K562 (cell line): Measurements from ENCODE around the gene SIRT3. TPM values are rescaled to one million over a fixed set of nuclear protein-coding genes. Genes with fewer than 3 reads are reported as not detected.
A peak's percentile ranks its signal among the peaks of the same experiment; 100 is the strongest.

ENCODE experiments used
- ADNP ChIP-seq: fragments of 200-800 bp; sonication (Bioruptor generic); IDR thresholded peaks from 2 replicates; pipeline ENCODE4 v1.6.1; 2016; ENCODE audit warnings: missing genetic modification characterization, missing compliant biosample characterization
- BACH1 ChIP-seq: fragments of 200-800 bp; sonication (Bioruptor generic); IDR thresholded peaks from 2 replicates; pipeline ENCODE4 v1.6.1; 2016; ENCODE audit warnings: missing genetic modification characterization, missing compliant biosample characterization
- CBFB ChIP-seq: sonication (generic); formaldehyde crosslinking; IDR thresholded peaks from 2 replicates; pipeline ENCODE4 v1.4.0; 2020; ENCODE audit warnings: mild to moderate bottlenecking, missing genetic modification reagents
- E4F1 ChIP-seq: fragments of 250-450 bp; sonication (Bioruptor Pico); IDR thresholded peaks from 2 replicates; pipeline ENCODE4 v1.5.0; 2021; ENCODE audit warnings: mild to moderate bottlenecking, borderline replicate concordance
- FUS ChIP-seq: fragments of 200-400 bp; formaldehyde crosslinking; optimal IDR thresholded peaks from 2 replicates; pipeline ENCODE3; 2017; ENCODE audit warnings: low read depth, low read length
- GABPB2 ChIP-seq: fragments of 250-450 bp; sonication (Bioruptor Pico); conservative IDR thresholded peaks from 2 replicates; pipeline ENCODE4 v1.5.1; 2021; ENCODE audit warnings: mild to moderate bottlenecking
- HDAC1 ChIP-seq, 2 experiments: fragments of 450-650 bp; IDR thresholded peaks; 2 replicates each; pipeline ENCODE4 v1.6.1; 2016 to 2017; ENCODE audit warnings: inconsistent platforms in 1 of 2, mild to moderate bottlenecking in 1 of 2, moderate library complexity in 1 of 2
- ILF3 ChIP-seq: fragments of 450-650 bp; IDR thresholded peaks from 2 replicates; pipeline ENCODE4 v1.6.1; 2018; ENCODE audit warnings: antibody characterized with exemption, mild to moderate bottlenecking, moderate library complexity, borderline replicate concordance
- MLX ChIP-seq, 2 experiments: fragments of 450-650 bp in 1 of 2; sonication (generic) in 1 of 2; formaldehyde crosslinking; conservative IDR thresholded peaks; 2 replicates each; pipeline versions ENCODE4 v1.4.0 to v1.8.1; 2020 to 2022; ENCODE audit warnings: mild to moderate bottlenecking in 1 of 2, missing genetic modification reagents in 1 of 2
- NR2F6 ChIP-seq: fragments of 450-650 bp; formaldehyde crosslinking; IDR thresholded peaks from 2 replicates; pipeline ENCODE4 v1.4.0; 2020; ENCODE audit warnings: mild to moderate bottlenecking
- PHTF2 ChIP-seq: fragments of 250-450 bp; sonication (Bioruptor Pico); IDR thresholded peaks from 2 replicates; pipeline ENCODE4 v1.5.0; 2021; ENCODE audit warnings: mild to moderate bottlenecking
- SMARCA5 ChIP-seq: fragments of 450-650 bp; IDR thresholded peaks from 2 replicates; pipeline ENCODE4 v1.6.1; 2016
- SMARCE1 ChIP-seq: fragments of 450-650 bp; IDR thresholded peaks from 2 replicates; pipeline ENCODE4 v1.7.1; 2016; ENCODE audit warnings: mild to moderate bottlenecking
- ZNF217 ChIP-seq: sonication (generic); formaldehyde crosslinking; IDR thresholded peaks from 2 replicates; pipeline ENCODE4 v1.8.0; 2022; ENCODE audit warnings: mild to moderate bottlenecking, missing genetic modification reagents
- ZSCAN29 ChIP-seq: fragments of 450-650 bp; IDR thresholded peaks from 2 replicates; pipeline ENCODE4 v1.6.1; 2017
- polyA plus RNA-seq, 8 experiments: library from polyadenylated mRNA; depleted of rRNA in 4 of 8; stranded (reverse) in 5 of 8; unstranded in 3 of 8; fragments of >200 nt; fragmentation: Nextera tagmentation in 2 of 8; fragmentation: Illumina TruSeq in 1 of 8; extraction: Ambion mirVana in 2 of 8; extraction: Trizol in 1 of 8; gene quantifications; 2 replicates each; pipeline versions ENCODE4 v1.2.1 to v1.2.3, GENCODE V29; 2011 to 2014; ENCODE audit warnings: inconsistent platforms in 1 of 8, missing spikeins in 1 of 8
- total RNA-seq, 7 experiments: library from RNA; depleted of rRNA in 6 of 7; stranded (reverse); fragments of >200 nt in 6 of 7; fragmentation: Illumina TruSeq in 2 of 7; extraction: Trizol in 2 of 7; gene quantifications; 2 replicates each; pipeline versions ENCODE4 v1.2.1 to v1.2.3, GENCODE V29; 2011 to 2021; ENCODE audit warnings: low replicate concordance in 1 of 7
- TF ChIP-seq, protein P1 (sequence below), 2 experiments: fragments of 450-650 bp in 1 of 2; sonication (generic) in 1 of 2; formaldehyde crosslinking in 1 of 2; IDR thresholded peaks in 1 of 2; conservative IDR thresholded peaks in 1 of 2; 2 replicates each; pipeline versions ENCODE4 v1.6.1 to v1.8.1; 2016 to 2023; ENCODE audit warnings: mild to moderate bottlenecking in 2 of 2, moderate library complexity in 2 of 2, inconsistent platforms in 1 of 2, missing genetic modification reagents in 1 of 2
- TF ChIP-seq, protein P2 (sequence below): fragments of 450-650 bp; IDR thresholded peaks from 2 replicates; pipeline ENCODE4 v1.6.1; 2016; ENCODE audit warnings: low read depth

SIRT3 gene
- total and polyA plus RNA-seq, 9 of the 15 experiments (the other 6 are each of a cell fraction or from before 2014, with no cell fraction given): 1.9 to 27.5 (median 14.5) TPM

GRCh38 chr11:207208-207862 is 28.8 kb downstream of the SIRT3 start, which contains the start of the genes BET1L and RIC8A (continued):
- TF ChIP-seq SMARCE1 (no peak), CBFB (CRISPR knock-in tag) (no peak), ZSCAN29 (no peak), NR2F6 (CRISPR knock-in tag) (no peak), FUS (peak; percentile 91), PHTF2 (CRISPR knock-in tag) (no peak), ADNP (tag) (no peak), BACH1 (tag) (no peak), SMARCA5 (no peak), ZNF217 (CRISPR knock-in tag) (no peak), E4F1 (CRISPR knock-in tag) (peak; percentile 96), HDAC1 (IDR thresholded peaks at IDR 0.05) (peak in 1 of 2 experiments; percentile 69; a peak in 2 of 4 replicates), ILF3 (no peak), GABPB2 (no peak), MLX (CRISPR knock-in tag; conservative IDR thresholded peaks at IDR 0.05) (no peak)
- TF ChIP-seq, protein P1, sequence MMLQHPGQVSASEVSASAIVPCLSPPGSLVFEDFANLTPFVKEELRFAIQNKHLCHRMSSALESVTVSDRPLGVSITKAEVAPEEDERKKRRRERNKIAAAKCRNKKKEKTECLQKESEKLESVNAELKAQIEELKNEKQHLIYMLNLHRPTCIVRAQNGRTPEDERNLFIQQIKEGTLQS (IDR thresholded peaks at IDR 0.05): no peak
- TF ChIP-seq, protein P1 (CRISPR knock-in tag; conservative IDR thresholded peaks at IDR 0.05): peak; percentile 45; the same call in 1 of the 2 replicates
- TF ChIP-seq, protein P2, sequence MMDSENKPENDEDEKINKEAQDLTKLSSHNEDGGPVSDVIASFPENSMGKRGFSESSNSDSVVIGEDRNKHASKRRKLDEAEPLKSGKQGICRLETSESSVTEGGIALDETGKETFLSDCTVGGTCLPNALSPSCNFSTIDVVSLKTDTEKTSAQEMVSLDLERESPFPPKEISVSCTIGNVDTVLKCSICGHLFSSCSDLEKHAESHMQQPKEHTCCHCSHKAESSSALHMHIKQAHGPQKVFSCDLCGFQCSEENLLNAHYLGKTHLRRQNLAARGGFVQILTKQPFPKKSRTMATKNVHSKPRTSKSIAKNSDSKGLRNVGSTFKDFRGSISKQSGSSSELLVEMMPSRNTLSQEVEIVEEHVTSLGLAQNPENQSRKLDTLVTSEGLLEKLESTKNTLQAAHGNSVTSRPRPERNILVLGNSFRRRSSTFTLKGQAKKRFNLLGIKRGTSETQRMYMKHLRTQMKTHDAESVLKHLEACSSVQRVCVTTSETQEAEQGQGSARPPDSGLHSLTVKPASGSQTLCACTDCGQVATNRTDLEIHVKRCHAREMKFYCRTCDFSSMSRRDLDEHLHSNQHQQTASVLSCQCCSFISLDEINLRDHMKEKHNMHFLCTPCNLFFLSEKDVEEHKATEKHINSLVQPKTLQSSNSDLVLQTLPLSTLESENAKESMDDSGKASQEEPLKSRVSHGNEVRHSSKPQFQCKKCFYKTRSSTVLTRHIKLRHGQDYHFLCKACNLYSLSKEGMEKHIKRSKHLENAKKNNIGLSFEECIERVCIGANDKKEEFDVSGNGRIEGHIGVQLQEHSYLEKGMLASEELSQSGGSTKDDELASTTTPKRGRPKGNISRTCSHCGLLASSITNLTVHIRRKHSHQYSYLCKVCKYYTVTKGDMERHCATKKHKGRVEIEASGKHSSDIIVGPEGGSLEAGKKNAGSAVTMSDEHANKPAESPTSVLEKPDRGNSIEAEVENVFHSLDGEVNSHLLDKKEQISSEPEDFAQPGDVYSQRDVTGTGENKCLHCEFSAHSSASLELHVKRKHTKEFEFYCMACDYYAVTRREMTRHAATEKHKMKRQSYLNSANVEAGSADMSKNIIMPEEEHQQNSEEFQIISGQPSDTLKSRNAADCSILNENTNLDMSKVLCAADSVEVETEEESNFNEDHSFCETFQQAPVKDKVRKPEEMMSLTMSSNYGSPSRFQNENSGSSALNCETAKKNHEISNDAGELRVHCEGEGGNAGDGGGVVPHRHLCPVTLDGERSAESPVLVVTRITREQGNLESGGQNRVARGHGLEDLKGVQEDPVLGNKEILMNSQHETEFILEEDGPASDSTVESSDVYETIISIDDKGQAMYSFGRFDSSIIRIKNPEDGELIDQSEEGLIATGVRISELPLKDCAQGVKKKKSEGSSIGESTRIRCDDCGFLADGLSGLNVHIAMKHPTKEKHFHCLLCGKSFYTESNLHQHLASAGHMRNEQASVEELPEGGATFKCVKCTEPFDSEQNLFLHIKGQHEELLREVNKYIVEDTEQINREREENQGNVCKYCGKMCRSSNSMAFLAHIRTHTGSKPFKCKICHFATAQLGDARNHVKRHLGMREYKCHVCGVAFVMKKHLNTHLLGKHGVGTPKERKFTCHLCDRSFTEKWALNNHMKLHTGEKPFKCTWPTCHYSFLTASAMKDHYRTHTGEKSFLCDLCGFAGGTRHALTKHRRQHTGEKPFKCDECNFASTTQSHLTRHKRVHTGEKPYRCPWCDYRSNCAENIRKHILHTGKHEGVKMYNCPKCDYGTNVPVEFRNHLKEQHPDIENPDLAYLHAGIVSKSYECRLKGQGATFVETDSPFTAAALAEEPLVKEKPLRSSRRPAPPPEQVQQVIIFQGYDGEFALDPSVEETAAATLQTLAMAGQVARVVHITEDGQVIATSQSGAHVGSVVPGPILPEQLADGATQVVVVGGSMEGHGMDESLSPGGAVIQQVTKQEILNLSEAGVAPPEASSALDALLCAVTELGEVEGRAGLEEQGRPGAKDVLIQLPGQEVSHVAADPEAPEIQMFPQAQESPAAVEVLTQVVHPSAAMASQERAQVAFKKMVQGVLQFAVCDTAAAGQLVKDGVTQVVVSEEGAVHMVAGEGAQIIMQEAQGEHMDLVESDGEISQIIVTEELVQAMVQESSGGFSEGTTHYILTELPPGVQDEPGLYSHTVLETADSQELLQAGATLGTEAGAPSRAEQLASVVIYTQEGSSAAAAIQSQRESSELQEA: no peak
